NCI-H2171 (cell line): ENCODE results near the gene IGLL5.

ENCODE experiments used
- DNase-seq: peaks from one replicate; lab custom pipeline; 2025; lab: John Stamatoyannopoulos, UW

The IGLL5 gene

GRCh38 chr22:22887621-22888503, at the start of gene IGLL5:
TSS of gene IGLL5 (plus strand) at chr22:22887816. CDS start at chr22:22888054, 238 bp downstream.
- DNase-seq: no peak

- no peak for DNase-seq
Measured at GRCh38 chr22:22838148-22838786, 49.3 kb upstream of the IGLL5 start.

GRCh38 chr22:22839570-22840314, 47.9 kb upstream of the IGLL5 start:
- no peak for DNase-seq

- DNase-seq: no peak
Measured at GRCh38 chr22:22840780-22841179, 46.8 kb upstream of the IGLL5 start.

- no peak for DNase-seq
Measured at GRCh38 chr22:22841598-22841997, 46.0 kb upstream of the IGLL5 start.

- DNase-seq: no peak
Measured at GRCh38 chr22:22842085-22842484, 45.5 kb upstream of the IGLL5 start.

GRCh38 chr22:22843848-22844247, 43.8 kb upstream of the IGLL5 start:
- DNase-seq: no peak

- no peak for DNase-seq
Measured at GRCh38 chr22:22847241-22847640, 40.4 kb upstream of the IGLL5 start.

GRCh38 chr22:22848364-22848866, 39.2 kb upstream of the IGLL5 start:
- DNase-seq: peak; percentile 22

- DNase-seq: no peak
Measured at GRCh38 chr22:22849640-22850610, 37.7 kb upstream of the IGLL5 start.

GRCh38 chr22:22851969-22852368, 35.6 kb upstream of the IGLL5 start:
- no peak for DNase-seq

- no peak for DNase-seq
Measured at GRCh38 chr22:22853713-22854112, 33.9 kb upstream of the IGLL5 start.

GRCh38 chr22:22854466-22854865, 33.1 kb upstream of the IGLL5 start:
- no peak for DNase-seq

GRCh38 chr22:22855085-22855484, 32.5 kb upstream of the IGLL5 start:
- no peak for DNase-seq

GRCh38 chr22:22855617-22856308, 31.9 kb upstream of the IGLL5 start:
- DNase-seq: no peak

- DNase-seq: no peak
Measured at GRCh38 chr22:22856364-22856763, 31.3 kb upstream of the IGLL5 start.

GRCh38 chr22:22856885-22857606, 30.6 kb upstream of the IGLL5 start:
- no peak for DNase-seq

- DNase-seq: no peak
Measured at GRCh38 chr22:22857607-22858558, 29.7 kb upstream of the IGLL5 start.

GRCh38 chr22:22858559-22858937, 29.1 kb upstream of the IGLL5 start:
- no peak for DNase-seq
